GM18873 (cell line): Measurements from ENCODE around the gene TCHP.

ENCODE experiments used
- ATAC-seq: cut with Tn5 transposase; IDR thresholded peaks from one replicate; pipeline ENCODE4 v1.9.1; 2021; ENCODE audit warnings: mild to moderate bottlenecking, moderate library complexity, moderate number of reproducible peaks; ENCODE audit not compliant: unreplicated experiment, low FRiP score

TCHP gene

DNA sequence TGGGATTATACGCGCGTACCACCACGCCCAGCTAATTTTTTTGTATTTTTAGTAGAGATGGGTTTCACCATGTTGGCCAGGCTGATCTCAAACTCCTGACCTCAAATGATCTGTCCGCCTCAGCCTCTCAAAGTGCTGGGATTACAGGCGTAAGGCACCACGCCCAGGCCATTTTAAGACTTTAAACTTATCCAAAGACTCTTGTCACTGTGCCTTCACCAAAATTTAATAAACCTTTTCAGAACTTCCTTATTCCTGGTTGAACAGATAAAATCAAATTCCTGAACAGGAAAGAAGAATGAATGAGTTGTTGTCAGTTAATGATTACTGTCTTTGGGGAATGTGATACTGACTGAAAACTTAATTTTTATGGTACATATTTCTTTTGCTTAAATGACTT lies 58.3 kb downstream of the TCHP start:
- no peak for ATAC-seq

DNA sequence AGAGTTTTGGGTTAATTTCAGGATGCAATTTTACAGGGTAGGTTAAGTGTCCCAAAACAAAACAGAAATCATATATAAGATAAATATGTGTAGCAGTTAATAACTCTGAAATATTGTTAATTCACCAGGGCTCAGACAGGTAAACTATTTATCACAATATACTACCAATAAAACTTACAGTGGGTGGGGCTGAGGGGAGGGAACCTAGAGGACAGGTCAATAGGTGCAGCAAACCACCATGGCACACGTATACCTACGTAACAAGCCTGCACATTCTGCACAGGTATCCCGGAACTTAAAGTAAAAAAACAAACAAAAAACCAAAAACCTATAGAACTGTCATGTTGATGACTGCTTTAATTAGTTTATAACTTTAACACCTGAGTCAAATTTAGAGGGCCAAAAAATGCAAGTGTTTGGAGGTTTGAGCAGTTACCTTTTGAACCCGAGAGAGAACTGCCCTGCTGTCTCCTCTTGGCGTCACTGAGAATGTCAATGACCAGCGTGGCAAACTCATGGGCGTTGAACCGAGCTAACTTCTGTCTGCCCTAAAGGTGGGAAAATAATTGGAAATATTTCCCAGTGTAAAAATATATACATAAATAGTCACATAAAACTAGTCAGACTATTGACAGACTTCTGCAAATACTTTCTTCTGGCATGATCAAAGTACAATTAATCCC lies 59.5 kb downstream of the TCHP start:
- ATAC-seq, result no peak

- ATAC-seq, result no peak
Measured at GRCh38 chr12:109961201-109961600, 61.1 kb downstream of the TCHP start.

DNA sequence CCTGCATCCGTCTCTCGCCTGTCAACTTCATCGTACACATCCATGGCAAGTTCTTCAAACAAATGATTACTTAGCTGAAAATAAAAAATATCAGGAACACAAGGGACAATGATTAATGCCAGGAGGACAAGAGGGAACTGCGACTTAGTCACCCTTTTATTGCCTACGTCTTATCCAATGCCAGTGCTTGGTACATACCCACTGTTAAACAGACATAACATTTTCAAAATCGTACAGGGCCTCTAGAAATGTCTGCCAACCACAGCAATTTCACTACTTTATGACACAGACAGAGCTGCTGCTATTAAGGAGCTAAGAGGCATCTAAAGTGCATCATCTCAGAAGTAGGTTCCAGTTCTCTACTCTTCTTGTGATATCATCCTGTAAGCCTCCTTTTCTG lies 61.5 kb downstream of the TCHP start:
- ATAC-seq, result no peak

- ATAC-seq, result no peak
Measured at GRCh38 chr12:109962398-109962797, 62.3 kb downstream of the TCHP start.

- ATAC-seq, result no peak
Measured at GRCh38 chr12:109963330-109963729, 63.3 kb downstream of the TCHP start.

DNA sequence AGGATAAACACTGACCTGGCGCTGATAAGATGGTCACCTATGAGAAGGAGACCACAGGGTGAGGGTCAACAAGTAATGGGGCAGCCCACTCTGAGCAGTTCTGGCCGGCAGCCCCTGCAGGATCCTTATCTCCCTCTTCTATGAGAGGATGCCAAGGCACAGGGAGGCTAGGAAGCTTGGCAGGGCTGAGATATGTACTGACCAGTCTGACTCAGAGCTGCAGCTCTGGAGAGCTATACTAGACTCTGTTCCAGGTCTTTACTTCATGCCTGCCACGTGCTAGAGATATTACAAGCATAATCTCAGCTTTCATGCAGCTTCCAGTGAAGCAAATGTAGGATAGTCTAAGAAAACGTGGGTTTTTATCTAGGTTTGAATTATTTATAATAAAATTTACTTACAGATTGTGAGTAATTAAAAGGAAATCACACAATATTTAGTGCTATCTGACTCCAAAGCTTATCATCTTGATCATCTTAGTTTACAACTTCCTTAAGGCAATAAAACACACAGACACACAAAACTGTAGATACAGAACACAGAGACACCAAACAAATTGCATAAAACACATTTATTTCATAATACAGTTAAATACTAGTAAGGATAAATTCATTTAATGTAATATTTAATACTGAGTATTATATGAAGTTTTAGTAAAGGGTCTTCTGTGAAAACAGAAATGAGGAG lies 63.8 kb downstream of the TCHP start:
- no peak for ATAC-seq

- ATAC-seq, result no peak
Measured at GRCh38 chr12:109966546-109966945, 66.5 kb downstream of the TCHP start.

GRCh38 chr12:109967383-109968031 lies 67.4 kb downstream of the TCHP start:
- no peak for ATAC-seq
